Peyer's patch (tissue), 4 donors: Measurements from ENCODE around the gene AGMO. TPM values are rescaled to one million over a fixed set of nuclear protein-coding genes. Genes with fewer than 3 reads are reported as not detected.

Experiments
- DNase-seq, 3 donors: peaks; one replicate each; pipeline ENCODE4 v3.0.0-alpha.2; 2017 to 2019
- H3K27ac ChIP-seq, 4 donors: fragments of 200-600 bp; sonication (generic); one replicate each; pipeline ENCODE4 v1.5.1; 2016 to 2019
- H3K27me3 ChIP-seq, 2 donors: fragments of 200-600 bp; sonication (generic); one replicate each; pipeline ENCODE4 v1.5.1; 2019
- H3K36me3 ChIP-seq, 3 donors: fragments of 200-600 bp; sonication (generic); one replicate each; pipeline ENCODE4 v1.5.1; 2016 to 2019
- H3K4me1 ChIP-seq, 4 donors: fragments of 200-600 bp; sonication (generic); one replicate each; pipeline ENCODE4 v1.5.1; 2016 to 2019
- H3K4me3 ChIP-seq, 4 donors: fragments of 200-600 bp; sonication (generic); 1 replicate in 3 of 4; 2 replicates in 1 of 4; pipeline ENCODE4 v1.5.1; 2016 to 2019; ENCODE audit warnings: mild to moderate bottlenecking in 1 of 4
- H3K9me3 ChIP-seq, 4 donors: fragments of 200-600 bp; sonication (generic); one replicate each; pipeline ENCODE4 v1.5.1; 2016 to 2019; ENCODE audit warnings: mild to moderate bottlenecking in 1 of 4
- CTCF ChIP-seq, 6 experiments: fragments of 450-650 bp in 4 of 6; fragments of 200-600 bp in 2 of 6; sonication (generic) in 1 of 6; IDR thresholded peaks; one replicate each; pipeline ENCODE4 v1.5.1; 2017 to 2019; ENCODE audit warnings: antibody characterized with exemption in 6 of 6, mild to moderate bottlenecking in 3 of 6, moderate library complexity in 1 of 6
- POLR2A ChIP-seq, 2 donors: fragments of 450-650 bp; IDR thresholded peaks; one replicate each; pipeline ENCODE4 v1.5.1; 2017; ENCODE audit warnings: antibody characterized with exemption in 2 of 2, mild to moderate bottlenecking in 2 of 2, moderate library complexity in 2 of 2
- total RNA-seq, 4 donors: library from RNA; depleted of rRNA; stranded (reverse); fragments of >200 nt; gene quantifications; one replicate each; pipeline ENCODE4 v1.1.0, GENCODE V29; 2016

Gene AGMO
- total RNA-seq, 4 donors from 2014 or later = 0.83 to 25.7 (median 15.8) TPM

GRCh38 chr7:15593382-15593781 is 31.6 kb upstream of the AGMO start:
- no peak for DNase-seq
- Histone ChIP-seq H3K4me3 (no peak overlapping the region), H3K4me1 (no peaks in the 10 kb centered on the region), H3K9me3 (no peaks in the 10 kb centered on the region), H3K27ac (no peak overlapping the region), H3K27me3 (no peaks in the 10 kb centered on the region), H3K36me3 (no peaks in the 10 kb centered on the region)
- TF ChIP-seq CTCF (IDR thresholded peaks at IDR 0.05) (no peak), POLR2A (IDR thresholded peaks at IDR 0.05) (no peak)

- Histone ChIP-seq H3K27me3 (no peaks in the 10 kb centered on the region), H3K4me3 (no peak overlapping the region), H3K36me3 (no peaks in the 10 kb centered on the region), H3K27ac (no peak overlapping the region), H3K9me3 (no peaks in the 10 kb centered on the region), H3K4me1 (no peaks in the 10 kb centered on the region)
- DNase-seq = no peak
- no peak for TF ChIP-seq CTCF (IDR thresholded peaks at IDR 0.05)
- TF ChIP-seq POLR2A (IDR thresholded peaks at IDR 0.05) = no peak
Measured at GRCh38 chr7:15586266-15586665, 24.5 kb upstream of the AGMO start.

- H3K36me3 ChIP-seq = no peaks in the 10 kb centered on the region
- H3K9me3 ChIP-seq = no peaks in the 10 kb centered on the region
- no peak overlapping the region for H3K4me3 ChIP-seq
- DNase-seq = no peak
- no peaks in the 10 kb centered on the region for H3K27me3 ChIP-seq
- H3K27ac ChIP-seq = no peak overlapping the region
- TF ChIP-seq POLR2A (IDR thresholded peaks at IDR 0.05) (no peak), CTCF (IDR thresholded peaks at IDR 0.05) (no peak)
- peaks cover 0 to 5% (median 0%) of the 10 kb centered on the region in 4 donors for H3K4me1 ChIP-seq
Measured at GRCh38 chr7:15584575-15584974, 22.8 kb upstream of the AGMO start.

- Histone ChIP-seq H3K27me3 (no peaks in the 10 kb centered on the region), H3K4me1 (peaks cover 0 to 5% (median 0%) of the 10 kb centered on the region in 4 donors), H3K9me3 (no peaks in the 10 kb centered on the region), H3K27ac (no peak overlapping the region), H3K4me3 (no peak overlapping the region), H3K36me3 (no peaks in the 10 kb centered on the region)
- TF ChIP-seq CTCF (IDR thresholded peaks at IDR 0.05) = no peak
- TF ChIP-seq POLR2A (IDR thresholded peaks at IDR 0.05) = no peak
- no peak for DNase-seq
Measured at GRCh38 chr7:15582773-15583172, 21.0 kb upstream of the AGMO start.

GRCh38 chr7:15581352-15581951 is 19.6 kb upstream of the AGMO start:
- DNase-seq = no peak
- H3K36me3 ChIP-seq = no peaks in the 10 kb centered on the region
- peaks cover 0 to 5% (median 0%) of the 10 kb centered on the region in 4 donors for H3K4me1 ChIP-seq
- TF ChIP-seq CTCF (IDR thresholded peaks at IDR 0.05) (no peak), POLR2A (IDR thresholded peaks at IDR 0.05) (no peak)
- H3K9me3 ChIP-seq = no peaks in the 10 kb centered on the region
- no peaks in the 10 kb centered on the region for H3K27me3 ChIP-seq
- H3K27ac ChIP-seq = no peak overlapping the region
- no peak overlapping the region for H3K4me3 ChIP-seq
